HL-60 (cell line): ENCODE data around the gene RB1.

ENCODE experiments used
- DNase-seq, 2 experiments: peaks; one replicate each; pipeline ENCODE4 v3.0.0-alpha.2; 2010 to 2020; ENCODE audit warnings: low read depth in 1 of 2, low spot score in 1 of 2
- H3K27ac ChIP-seq: fragments of 250-450 bp; sonication (Bioruptor Pico); replicated peaks from 2 replicates; pipeline ENCODE4 v1.5.1; 2020; ENCODE audit warnings: mild to moderate bottlenecking, moderate library complexity
- H3K27me3 ChIP-seq: fragments of 250-450 bp; sonication (Bioruptor Pico); 2 replicates; pipeline ENCODE4 v1.5.1; 2021; ENCODE audit warnings: mild to moderate bottlenecking, moderate library complexity; ENCODE audit not compliant: insufficient read depth, poor library complexity, severe bottlenecking
- H3K4me3 ChIP-seq: replicated peaks from 2 replicates; pipeline ENCODE4 v1.5.1; 2011; ENCODE audit warnings: mild to moderate bottlenecking, control low read depth, low read length; ENCODE audit not compliant: insufficient read depth
- CTCF ChIP-seq: IDR thresholded peaks from one replicate; pipeline ENCODE4 v1.5.1; 2011; ENCODE audit warnings: low read length, control low read depth, inconsistent platforms; ENCODE audit not compliant: insufficient read depth
- GABPA ChIP-seq: IDR thresholded peaks from 2 replicates; pipeline ENCODE4 v1.6.1; 2012; ENCODE audit warnings: low read depth
- POLR2AphosphoS5 ChIP-seq: IDR thresholded peaks from 2 replicates; pipeline ENCODE4 v1.6.1; 2012; ENCODE audit warnings: low read depth
- REST ChIP-seq: IDR thresholded peaks from 2 replicates; pipeline ENCODE4 v1.6.1; 2012; ENCODE audit warnings: low read depth; ENCODE audit not compliant: insufficient replicate concordance
- SPI1 ChIP-seq: IDR thresholded peaks from 2 replicates; pipeline ENCODE4 v1.6.1; 2012; ENCODE audit warnings: low read depth, mild to moderate bottlenecking, borderline replicate concordance

Gene RB1

GRCh38 chr13:48315969-48316650 lies 12.6 kb downstream of the RB1 start:
- Histone ChIP-seq H3K27ac (no peak overlapping the region), H3K27me3 (no peaks in the 10 kb centered on the region), H3K4me3 (no peak overlapping the region)
- no peak for DNase-seq
- TF ChIP-seq GABPA (no peak), POLR2AphosphoS5 (no peak), CTCF (no peak)

- DNase-seq = no peak
- no peaks in the 10 kb centered on the region for H3K27me3 ChIP-seq
- no peak overlapping the region for H3K4me3 ChIP-seq
- TF ChIP-seq REST (no peak), POLR2AphosphoS5 (no peak), SPI1 (no peak), CTCF (no peak), GABPA (no peak)
- H3K27ac ChIP-seq = no peak overlapping the region
These were observed 13.4 kb downstream of the RB1 start for GRCh38 chr13:48316826-48317510.

- Histone ChIP-seq H3K4me3 (no peak overlapping the region), H3K27ac (no peak overlapping the region), H3K27me3 (no peaks in the 10 kb centered on the region)
- DNase-seq = no peak
- no peak for TF ChIP-seq POLR2AphosphoS5
- TF ChIP-seq REST = no peak
- no peak for TF ChIP-seq GABPA
- TF ChIP-seq CTCF = no peak
- TF ChIP-seq SPI1 = no peak
These were observed 14.2 kb downstream of the RB1 start for GRCh38 chr13:48317511-48318376.
